ENCODE measurements around the gene CSRNP2. TPM values are rescaled to one million over a fixed set of nuclear protein-coding genes. Genes with fewer than 3 reads are reported as not detected.

CSRNP2 gene
- total RNA-seq, 4 donors from 2014 or later: 17.3 to 29.5 (median 22.0) TPM

DNA sequence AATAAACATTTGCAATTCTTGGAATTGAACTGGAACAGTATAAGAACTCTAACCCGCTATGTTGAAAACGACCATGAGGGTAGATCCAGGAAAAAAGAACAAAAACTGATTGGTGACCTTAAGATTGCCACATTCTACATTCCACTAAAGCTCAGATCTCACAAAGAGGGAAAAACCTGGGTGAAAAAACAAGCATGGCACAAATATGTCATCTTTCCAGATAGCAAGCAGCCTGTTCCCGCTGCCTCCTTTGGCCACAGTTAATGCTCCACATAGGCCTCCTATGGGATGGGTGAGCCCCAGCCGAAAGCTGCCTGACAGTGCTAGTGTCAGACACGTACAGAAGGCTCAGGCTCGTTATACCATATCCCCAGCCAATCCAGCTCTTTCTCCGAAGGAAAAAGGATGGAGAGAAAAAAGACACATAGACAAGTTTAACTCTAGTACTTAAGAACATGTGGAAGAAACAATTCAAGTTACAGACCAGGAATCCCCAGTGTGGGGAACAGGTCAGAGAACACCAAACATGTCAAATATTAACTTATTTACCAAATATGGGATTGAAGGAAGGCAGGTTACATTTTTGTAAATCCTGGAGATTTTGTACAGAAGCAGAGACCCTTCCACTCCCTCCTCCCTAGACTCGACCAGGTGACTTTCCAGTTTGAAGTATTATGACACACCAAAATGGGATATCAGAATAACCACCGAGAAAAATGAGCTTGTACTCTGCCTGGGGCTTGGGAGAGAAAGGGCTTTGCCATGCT lies 20.6 kb downstream of the CSRNP2 start:
- TF ChIP-seq, protein P1, sequence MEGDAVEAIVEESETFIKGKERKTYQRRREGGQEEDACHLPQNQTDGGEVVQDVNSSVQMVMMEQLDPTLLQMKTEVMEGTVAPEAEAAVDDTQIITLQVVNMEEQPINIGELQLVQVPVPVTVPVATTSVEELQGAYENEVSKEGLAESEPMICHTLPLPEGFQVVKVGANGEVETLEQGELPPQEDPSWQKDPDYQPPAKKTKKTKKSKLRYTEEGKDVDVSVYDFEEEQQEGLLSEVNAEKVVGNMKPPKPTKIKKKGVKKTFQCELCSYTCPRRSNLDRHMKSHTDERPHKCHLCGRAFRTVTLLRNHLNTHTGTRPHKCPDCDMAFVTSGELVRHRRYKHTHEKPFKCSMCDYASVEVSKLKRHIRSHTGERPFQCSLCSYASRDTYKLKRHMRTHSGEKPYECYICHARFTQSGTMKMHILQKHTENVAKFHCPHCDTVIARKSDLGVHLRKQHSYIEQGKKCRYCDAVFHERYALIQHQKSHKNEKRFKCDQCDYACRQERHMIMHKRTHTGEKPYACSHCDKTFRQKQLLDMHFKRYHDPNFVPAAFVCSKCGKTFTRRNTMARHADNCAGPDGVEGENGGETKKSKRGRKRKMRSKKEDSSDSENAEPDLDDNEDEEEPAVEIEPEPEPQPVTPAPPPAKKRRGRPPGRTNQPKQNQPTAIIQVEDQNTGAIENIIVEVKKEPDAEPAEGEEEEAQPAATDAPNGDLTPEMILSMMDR (IDR thresholded peaks at IDR 0.05 in 4 of 5, conservative IDR thresholded peaks at IDR 0.05 in 1 of 5): no peak
- TF ChIP-seq POLR2A (IDR thresholded peaks at IDR 0.05): no peak
- intact Hi-C loops (cut with DNase I; ENCODE audit: low total_unique reads) (no loop called here), in situ Hi-C loops (cut with MboI; ENCODE audit: low sequenced_read_pairs in 4 of 4) (no loop called here)

DNA sequence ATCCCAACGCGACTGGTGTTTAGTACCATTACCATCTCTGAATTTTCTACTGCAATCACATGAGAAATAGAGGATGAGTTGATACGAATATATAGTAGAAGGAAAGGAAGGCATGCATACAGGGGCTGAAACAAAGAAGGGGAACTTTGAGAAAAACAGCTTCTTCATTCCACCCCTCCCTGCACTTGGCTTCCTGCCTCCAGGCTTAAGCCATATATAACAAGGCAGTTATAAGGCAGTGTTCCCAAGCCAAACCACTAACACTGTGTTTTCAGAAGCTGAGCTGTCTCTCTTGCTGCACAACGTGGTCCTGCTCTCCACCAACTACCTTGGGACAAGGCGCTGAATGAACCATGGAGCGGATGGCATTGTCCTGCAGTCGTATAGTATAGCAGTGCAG lies 24.3 kb downstream of the CSRNP2 start:
- peaks cover 0 to 83% of the 10 kb centered on the region in 2 donors for H3K36me3 ChIP-seq
- ATAC-seq: no peak
- no peaks in the 10 kb centered on the region for H3K9me3 ChIP-seq
- TF ChIP-seq, protein P1 (IDR thresholded peaks at IDR 0.05 in 4 of 5, conservative IDR thresholded peaks at IDR 0.05 in 1 of 5): no peak
- TF ChIP-seq POLR2A (IDR thresholded peaks at IDR 0.05): no peak
- H3K4me3 ChIP-seq: no peak overlapping the region
- no peak for DNase-seq
- H3K4me1 ChIP-seq: no peaks in the 10 kb centered on the region
- no peaks in the 10 kb centered on the region for H3K27me3 ChIP-seq
- intact Hi-C loops (cut with DNase I; ENCODE audit: low total_unique reads) (no loop called here), in situ Hi-C loops (cut with MboI; ENCODE audit: low sequenced_read_pairs in 4 of 4) (no loop called here)
- H3K27ac ChIP-seq: no peak overlapping the region

More for the DNA sequence above, 20.6 kb downstream of the CSRNP2 start:
- H3K27ac ChIP-seq: peak overlapping the region in 1 of 4 donors; percentile 38
- ATAC-seq: no peak
- no peaks in the 10 kb centered on the region for H3K4me1 ChIP-seq
- H3K36me3 ChIP-seq: peaks cover 0 to 86% of the 10 kb centered on the region in 2 donors
- H3K27me3 ChIP-seq: no peaks in the 10 kb centered on the region
- no peaks in the 10 kb centered on the region for H3K9me3 ChIP-seq
- no peak overlapping the region for H3K4me3 ChIP-seq
- no peak for DNase-seq

DNA sequence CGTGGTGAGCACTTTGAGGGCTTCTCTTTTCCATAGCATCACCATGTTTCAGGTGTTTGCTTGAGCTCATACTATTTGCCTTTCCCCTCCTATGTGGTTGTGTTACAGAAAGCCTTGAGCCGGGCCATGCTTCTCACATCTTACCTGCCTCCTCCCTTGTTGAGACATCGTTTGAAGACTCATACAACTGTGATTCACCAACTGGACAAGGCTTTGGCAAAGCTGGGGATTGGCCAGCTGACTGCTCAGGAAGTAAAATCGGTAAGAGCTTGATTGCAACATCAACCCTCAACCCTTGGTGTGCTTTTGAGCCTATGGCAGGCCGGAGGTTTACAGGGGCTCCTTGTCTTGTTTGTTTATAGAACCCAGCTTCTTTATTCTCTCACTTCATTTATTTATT lies 27.2 kb downstream of the CSRNP2 start:
- peaks cover 0 to 81% of the 10 kb centered on the region in 2 donors for H3K36me3 ChIP-seq
- intact Hi-C loops (cut with DNase I; ENCODE audit: low total_unique reads): no loop called here
- ATAC-seq: peak; percentile 85 to 90
- peak; percentile 46 to 80 for DNase-seq
- no peaks in the 10 kb centered on the region for H3K9me3 ChIP-seq
- peaks cover 0 to 4% of the 10 kb centered on the region in 2 donors for H3K4me1 ChIP-seq
- in situ Hi-C loops (cut with MboI; ENCODE audit: low sequenced_read_pairs in 4 of 4): no loop called here
- no peaks in the 10 kb centered on the region for H3K27me3 ChIP-seq
- H3K4me3 ChIP-seq: no peak overlapping the region
- TF ChIP-seq, protein P1 (IDR thresholded peaks at IDR 0.05 in 4 of 5, conservative IDR thresholded peaks at IDR 0.05 in 1 of 5): no peak
- no peak for TF ChIP-seq POLR2A (IDR thresholded peaks at IDR 0.05)
- H3K27ac ChIP-seq: peak overlapping the region in 3 of 4 donors; percentile 3 to 54 (median 23)

DNA sequence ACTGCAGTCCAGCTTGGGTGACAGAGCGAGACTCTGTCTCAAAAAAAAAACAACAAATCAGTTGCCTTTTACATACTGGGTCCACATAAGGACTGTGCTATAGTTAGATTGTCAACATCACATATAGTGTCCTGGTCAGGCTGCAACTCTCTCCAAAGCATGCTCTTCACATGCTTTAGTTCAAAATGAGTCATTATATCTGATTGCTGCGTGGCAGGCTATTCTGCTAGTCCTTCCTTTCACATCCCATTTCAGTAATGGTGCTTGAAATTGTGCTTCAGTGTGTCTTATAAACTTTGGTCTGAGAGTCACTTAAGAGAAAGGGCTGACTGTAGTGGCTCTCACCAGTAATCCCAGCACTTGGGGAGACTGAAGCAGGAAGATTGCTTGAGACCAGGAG lies 28.3 kb downstream of the CSRNP2 start:
- Histone ChIP-seq H3K36me3 (peaks cover 0 to 88% of the 10 kb centered on the region in 2 donors), H3K9me3 (no peaks in the 10 kb centered on the region), H3K4me3 (no peak overlapping the region), H3K27me3 (no peaks in the 10 kb centered on the region), H3K4me1 (peaks cover 1 to 8% of the 10 kb centered on the region in 2 donors), H3K27ac (no peak overlapping the region)
- ATAC-seq (no peak), DNase-seq (no peak)
- intact Hi-C loops (cut with DNase I; ENCODE audit: low total_unique reads): no loop called here
- in situ Hi-C loops (cut with MboI; ENCODE audit: low sequenced_read_pairs in 4 of 4): no loop called here
- no peak for TF ChIP-seq POLR2A (IDR thresholded peaks at IDR 0.05)
- TF ChIP-seq, protein P1 (IDR thresholded peaks at IDR 0.05 in 4 of 5, conservative IDR thresholded peaks at IDR 0.05 in 1 of 5): no peak
